Measurements from ENCODE around the gene CMSS1. TPM values are rescaled to one million over a fixed set of nuclear protein-coding genes. Genes with fewer than 3 reads are reported as not detected.

CMSS1 gene
- total and polyA plus RNA-seq, 2 of the 13 experiments (the other 11 are each of a cell fraction or from before 2014, with no cell fraction given), result 6.4 to 48.7 TPM

DNA sequence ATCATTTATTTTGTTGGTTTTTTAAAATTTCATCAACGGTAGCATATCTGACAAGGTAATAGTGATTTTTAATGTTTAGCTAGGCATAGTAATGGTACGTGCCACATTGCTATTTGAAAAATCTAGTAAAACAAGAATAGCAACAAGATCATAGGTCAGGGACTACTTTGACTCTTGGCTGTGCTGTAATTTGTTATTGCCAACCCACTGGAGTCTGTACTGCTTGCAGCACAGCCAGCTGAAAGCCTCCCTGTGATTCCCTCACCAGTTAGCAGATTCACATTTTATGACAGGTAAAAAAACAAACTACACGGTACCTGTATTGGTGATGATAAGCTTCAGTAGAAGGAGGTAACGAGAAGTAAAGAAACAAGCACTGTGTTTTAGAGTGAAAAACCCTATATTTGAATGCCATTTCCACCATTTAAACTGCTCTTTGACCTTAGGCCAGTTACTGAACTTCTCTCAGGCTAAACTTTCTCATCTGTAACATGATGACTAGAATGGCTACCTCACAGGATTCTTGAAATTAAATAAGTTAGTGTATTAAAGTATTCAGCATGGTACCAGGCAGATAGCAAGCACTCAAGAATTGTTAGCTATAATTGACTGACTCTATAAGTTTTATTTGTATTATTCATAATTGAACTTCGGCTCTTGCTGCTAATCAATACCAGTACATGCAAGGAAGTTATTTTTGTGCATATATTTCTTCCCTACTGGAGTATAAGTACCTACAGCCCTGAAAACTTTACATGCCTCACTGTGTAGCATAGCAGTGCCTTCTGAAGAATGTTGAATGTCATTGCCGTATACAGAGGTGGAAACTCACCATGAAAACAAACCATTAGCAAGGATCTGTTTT, 280.5 kb downstream of the CMSS1 start (continued):
- TF ChIP-seq, protein P1, sequence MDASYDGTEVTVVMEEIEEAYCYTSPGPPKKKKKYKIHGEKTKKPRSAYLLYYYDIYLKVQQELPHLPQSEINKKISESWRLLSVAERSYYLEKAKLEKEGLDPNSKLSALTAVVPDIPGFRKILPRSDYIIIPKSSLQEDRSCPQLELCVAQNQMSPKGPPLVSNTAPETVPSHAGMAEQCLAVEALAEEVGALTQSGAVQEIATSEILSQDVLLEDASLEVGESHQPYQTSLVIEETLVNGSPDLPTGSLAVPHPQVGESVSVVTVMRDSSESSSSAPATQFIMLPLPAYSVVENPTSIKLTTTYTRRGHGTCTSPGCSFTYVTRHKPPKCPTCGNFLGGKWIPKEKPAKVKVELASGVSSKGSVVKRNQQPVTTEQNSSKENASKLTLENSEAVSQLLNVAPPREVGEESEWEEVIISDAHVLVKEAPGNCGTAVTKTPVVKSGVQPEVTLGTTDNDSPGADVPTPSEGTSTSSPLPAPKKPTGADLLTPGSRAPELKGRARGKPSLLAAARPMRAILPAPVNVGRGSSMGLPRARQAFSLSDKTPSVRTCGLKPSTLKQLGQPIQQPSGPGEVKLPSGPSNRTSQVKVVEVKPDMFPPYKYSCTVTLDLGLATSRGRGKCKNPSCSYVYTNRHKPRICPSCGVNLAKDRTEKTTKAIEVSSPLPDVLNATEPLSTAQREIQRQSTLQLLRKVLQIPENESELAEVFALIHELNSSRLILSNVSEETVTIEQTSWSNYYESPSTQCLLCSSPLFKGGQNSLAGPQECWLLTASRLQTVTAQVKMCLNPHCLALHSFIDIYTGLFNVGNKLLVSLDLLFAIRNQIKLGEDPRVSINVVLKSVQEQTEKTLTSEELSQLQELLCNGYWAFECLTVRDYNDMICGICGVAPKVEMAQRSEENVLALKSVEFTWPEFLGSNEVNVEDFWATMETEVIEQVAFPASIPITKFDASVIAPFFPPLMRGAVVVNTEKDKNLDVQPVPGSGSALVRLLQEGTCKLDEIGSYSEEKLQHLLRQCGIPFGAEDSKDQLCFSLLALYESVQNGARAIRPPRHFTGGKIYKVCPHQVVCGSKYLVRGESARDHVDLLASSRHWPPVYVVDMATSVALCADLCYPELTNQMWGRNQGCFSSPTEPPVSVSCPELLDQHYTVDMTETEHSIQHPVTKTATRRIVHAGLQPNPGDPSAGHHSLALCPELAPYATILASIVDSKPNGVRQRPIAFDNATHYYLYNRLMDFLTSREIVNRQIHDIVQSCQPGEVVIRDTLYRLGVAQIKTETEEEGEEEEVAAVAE (CRISPR knock-in tag; IDR thresholded peaks at IDR 0.05; ENCODE audit: borderline replicate concordance), result no peak
- no peak for TF ChIP-seq ADNP (CRISPR knock-in tag; IDR thresholded peaks at IDR 0.05)
- peak; percentile 49; the same call in 1 of the 2 replicates for TF ChIP-seq POLR2AphosphoS5 (IDR thresholded peaks at IDR 0.05; ENCODE audit: low read depth, low read length)
- TF ChIP-seq, protein P2, sequence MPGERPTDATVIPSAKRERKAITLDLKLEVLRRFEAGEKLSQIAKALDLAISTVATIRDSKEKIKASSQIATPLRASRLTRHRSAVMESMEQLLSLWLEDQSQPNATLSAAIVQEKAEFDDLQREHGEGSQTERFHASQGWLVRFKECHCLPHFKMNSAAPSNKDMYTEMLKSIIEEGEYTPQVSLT (CRISPR knock-in tag; IDR thresholded peaks at IDR 0.05; ENCODE audit: borderline replicate concordance, low read depth), result no peak
- no peak for TF ChIP-seq ZNF335 (CRISPR knock-in tag; IDR thresholded peaks at IDR 0.05)
- no peak for TF ChIP-seq NFYC (CRISPR knock-in tag; IDR thresholded peaks at IDR 0.05)
- TF ChIP-seq, protein P3, sequence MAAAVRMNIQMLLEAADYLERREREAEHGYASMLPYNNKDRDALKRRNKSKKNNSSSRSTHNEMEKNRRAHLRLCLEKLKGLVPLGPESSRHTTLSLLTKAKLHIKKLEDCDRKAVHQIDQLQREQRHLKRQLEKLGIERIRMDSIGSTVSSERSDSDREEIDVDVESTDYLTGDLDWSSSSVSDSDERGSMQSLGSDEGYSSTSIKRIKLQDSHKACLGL (CRISPR knock-in tag; IDR thresholded peaks at IDR 0.05), result no peak
- TF ChIP-seq, protein P4, sequence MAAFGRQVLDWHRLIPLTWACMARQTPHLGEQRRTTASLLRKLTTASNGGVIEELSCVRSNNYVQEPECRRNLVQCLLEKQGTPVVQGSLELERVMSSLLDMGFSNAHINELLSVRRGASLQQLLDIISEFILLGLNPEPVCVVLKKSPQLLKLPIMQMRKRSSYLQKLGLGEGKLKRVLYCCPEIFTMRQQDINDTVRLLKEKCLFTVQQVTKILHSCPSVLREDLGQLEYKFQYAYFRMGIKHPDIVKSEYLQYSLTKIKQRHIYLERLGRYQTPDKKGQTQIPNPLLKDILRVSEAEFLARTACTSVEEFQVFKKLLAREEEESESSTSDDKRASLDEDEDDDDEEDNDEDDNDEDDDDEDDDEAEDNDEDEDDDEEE (CRISPR knock-in tag; IDR thresholded peaks at IDR 0.05), result no peak
- no peak for TF ChIP-seq HNRNPL (IDR thresholded peaks at IDR 0.05; ENCODE audit: low read depth, low read length)
- TF ChIP-seq ZNF547 (CRISPR knock-in tag; IDR thresholded peaks at IDR 0.05), result no peak
- TF ChIP-seq ZNF841 (CRISPR knock-in tag; IDR thresholded peaks at IDR 0.05; ENCODE audit: borderline replicate concordance), result no peak
- TF ChIP-seq, protein P5, sequence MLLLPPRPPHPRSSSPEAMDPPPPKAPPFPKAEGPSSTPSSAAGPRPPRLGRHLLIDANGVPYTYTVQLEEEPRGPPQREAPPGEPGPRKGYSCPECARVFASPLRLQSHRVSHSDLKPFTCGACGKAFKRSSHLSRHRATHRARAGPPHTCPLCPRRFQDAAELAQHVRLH (CRISPR knock-in tag; IDR thresholded peaks at IDR 0.05; ENCODE audit: borderline replicate concordance, low read depth), result 0 out of 2 replicates have a peak, but pooled peaks have one; percentile 39
- TF ChIP-seq, protein P6, sequence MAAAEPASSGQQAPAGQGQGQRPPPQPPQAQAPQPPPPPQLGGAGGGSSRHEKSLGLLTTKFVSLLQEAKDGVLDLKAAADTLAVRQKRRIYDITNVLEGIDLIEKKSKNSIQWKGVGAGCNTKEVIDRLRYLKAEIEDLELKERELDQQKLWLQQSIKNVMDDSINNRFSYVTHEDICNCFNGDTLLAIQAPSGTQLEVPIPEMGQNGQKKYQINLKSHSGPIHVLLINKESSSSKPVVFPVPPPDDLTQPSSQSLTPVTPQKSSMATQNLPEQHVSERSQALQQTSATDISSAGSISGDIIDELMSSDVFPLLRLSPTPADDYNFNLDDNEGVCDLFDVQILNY (CRISPR knock-in tag; conservative IDR thresholded peaks at IDR 0.05), result no peak
- TF ChIP-seq, protein P7, sequence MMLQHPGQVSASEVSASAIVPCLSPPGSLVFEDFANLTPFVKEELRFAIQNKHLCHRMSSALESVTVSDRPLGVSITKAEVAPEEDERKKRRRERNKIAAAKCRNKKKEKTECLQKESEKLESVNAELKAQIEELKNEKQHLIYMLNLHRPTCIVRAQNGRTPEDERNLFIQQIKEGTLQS (CRISPR knock-in tag; IDR thresholded peaks at IDR 0.05), result no peak
- TF ChIP-seq NCOA2 (CRISPR knock-in tag; IDR thresholded peaks at IDR 0.05), result peak; percentile 57
- TF ChIP-seq ZNF235 (CRISPR knock-in tag; IDR thresholded peaks at IDR 0.05; ENCODE audit: borderline replicate concordance), result no peak
- TF ChIP-seq GPN1 (CRISPR knock-in tag; IDR thresholded peaks at IDR 0.05; ENCODE audit: borderline replicate concordance), result no peak
- no peak for TF ChIP-seq PHB2 (IDR thresholded peaks at IDR 0.05; ENCODE audit: partially characterized antibody)
- peak; percentile 76; the same call in 1 of the 2 replicates for TF ChIP-seq SALL1 (CRISPR knock-in tag; IDR thresholded peaks at IDR 0.05)
- no peak for TF ChIP-seq HDAC6 (IDR thresholded peaks at IDR 0.05; ENCODE audit: low read depth, low read length)
- no peak for TF ChIP-seq ZNF709 (CRISPR knock-in tag; IDR thresholded peaks at IDR 0.05)
- no peak for TF ChIP-seq YY1 (IDR thresholded peaks at IDR 0.05; ENCODE audit: insufficient read depth, insufficient replicate concordance, low read depth, low read length)

Data from HepG2 (cell line).